Common myeloid progenitor, CD34-positive (primary cell): ENCODE measurements around the gene SLC9B2. TPM values are rescaled to one million over a fixed set of nuclear protein-coding genes. Genes with fewer than 3 reads are reported as not detected.
A peak's percentile ranks its signal among the peaks of the same experiment; 100 is the strongest.

Experiments
- CTCF ChIA-PET: fragments of 350-600 bp; sonication (Branson Sonifier 250); formaldehyde crosslinking; loops from one replicate; lab custom pipeline; 2021; ENCODE audit warnings: antibody characterized with exemption; lab: Charles Lee
- POLR2A ChIA-PET: fragments of 350-600 bp; sonication (Branson Sonifier 250); formaldehyde crosslinking; loops from one replicate; lab custom pipeline; 2021; ENCODE audit warnings: antibody characterized with exemption; lab: Charles Lee
- DNase-seq, 3 donors: peaks; one replicate each; pipeline versions ENCODE4 v3.0.0 to v3.0.0-alpha.2; 2013
- H3K27ac ChIP-seq, 2 experiments: 1 replicate in 1 of 2; 2 replicates in 1 of 2; pipeline ENCODE4 v1.7.0; 2013; ENCODE audit warnings: inconsistent platforms in 2 of 2, low read length in 2 of 2, mild to moderate bottlenecking in 2 of 2, low read depth in 1 of 2, moderate library complexity in 1 of 2; ENCODE audit not compliant: severe bottlenecking in 2 of 2, insufficient read depth in 1 of 2, poor library complexity in 1 of 2
- H3K27me3 ChIP-seq, 5 experiments: replicated peaks in 2 of 5; 1 replicate in 3 of 5; 2 replicates in 2 of 5; pipeline versions ENCODE4 v1.6.1 to v1.7.0; 2013; ENCODE audit warnings: low read length in 4 of 5, mild to moderate bottlenecking in 2 of 5, moderate library complexity in 2 of 5, inconsistent platforms in 1 of 5; ENCODE audit not compliant: insufficient read depth in 5 of 5, control insufficient read depth in 4 of 5
- H3K36me3 ChIP-seq, 4 experiments: 1 replicate in 2 of 4; 2 replicates in 2 of 4; pipeline versions ENCODE4 v1.6.1 to v1.7.0; 2013; ENCODE audit warnings: low read length in 3 of 4, control low read depth in 1 of 4, mild to moderate bottlenecking in 1 of 4; ENCODE audit not compliant: control insufficient read depth in 4 of 4, insufficient read depth in 4 of 4
- H3K4me1 ChIP-seq, 4 experiments: 1 replicate in 3 of 4; 2 replicates in 1 of 4; pipeline versions ENCODE4 v1.6.1 to v1.7.1; 2013; ENCODE audit warnings: low read length in 3 of 4, mild to moderate bottlenecking in 3 of 4, control low read depth in 1 of 4, inconsistent platforms in 1 of 4, moderate library complexity in 1 of 4; ENCODE audit not compliant: control insufficient read depth in 4 of 4, insufficient read depth in 4 of 4; ENCODE audit errors: control extremely low read depth in 1 of 4
- H3K4me3 ChIP-seq, 7 experiments: 1 replicate in 4 of 7; 2 replicates in 3 of 7; pipeline versions ENCODE4 v1.5.1 to v1.7.0; 2013; ENCODE audit warnings: mild to moderate bottlenecking in 7 of 7, low read length in 6 of 7, moderate library complexity in 6 of 7, inconsistent platforms in 2 of 7, low read depth in 2 of 7, control low read depth in 1 of 7; ENCODE audit not compliant: insufficient read depth in 4 of 7, control insufficient read depth in 1 of 7; ENCODE audit errors: extremely low read depth in 1 of 7
- H3K9me3 ChIP-seq, 5 experiments: 1 replicate in 4 of 5; 2 replicates in 1 of 5; pipeline versions ENCODE4 v1.6.1 to v1.7.1; 2013; ENCODE audit warnings: low read length in 4 of 5, mild to moderate bottlenecking in 2 of 5, inconsistent platforms in 1 of 5, low read depth in 1 of 5, moderate library complexity in 1 of 5; ENCODE audit not compliant: control insufficient read depth in 4 of 5, insufficient read depth in 2 of 5; ENCODE audit errors: control extremely low read depth in 1 of 5
- WGBS: methylation state at CpG from one replicate; pipeline ENCODE4 v1.1.5; 2013; ENCODE audit not compliant: insufficient coverage; 5-methylcytosine and 5-hydroxymethylcytosine counted together
- polyA plus RNA-seq: library from polyadenylated mRNA; unstranded; fragments of 120-200 nt; gene quantifications from one replicate; pipeline ENCODE4 v1.2.1, GENCODE V29; 2013

Gene SLC9B2, protein sequence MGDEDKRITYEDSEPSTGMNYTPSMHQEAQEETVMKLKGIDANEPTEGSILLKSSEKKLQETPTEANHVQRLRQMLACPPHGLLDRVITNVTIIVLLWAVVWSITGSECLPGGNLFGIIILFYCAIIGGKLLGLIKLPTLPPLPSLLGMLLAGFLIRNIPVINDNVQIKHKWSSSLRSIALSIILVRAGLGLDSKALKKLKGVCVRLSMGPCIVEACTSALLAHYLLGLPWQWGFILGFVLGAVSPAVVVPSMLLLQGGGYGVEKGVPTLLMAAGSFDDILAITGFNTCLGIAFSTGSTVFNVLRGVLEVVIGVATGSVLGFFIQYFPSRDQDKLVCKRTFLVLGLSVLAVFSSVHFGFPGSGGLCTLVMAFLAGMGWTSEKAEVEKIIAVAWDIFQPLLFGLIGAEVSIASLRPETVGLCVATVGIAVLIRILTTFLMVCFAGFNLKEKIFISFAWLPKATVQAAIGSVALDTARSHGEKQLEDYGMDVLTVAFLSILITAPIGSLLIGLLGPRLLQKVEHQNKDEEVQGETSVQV
- polyA plus RNA-seq: 37.7 TPM

DNA sequence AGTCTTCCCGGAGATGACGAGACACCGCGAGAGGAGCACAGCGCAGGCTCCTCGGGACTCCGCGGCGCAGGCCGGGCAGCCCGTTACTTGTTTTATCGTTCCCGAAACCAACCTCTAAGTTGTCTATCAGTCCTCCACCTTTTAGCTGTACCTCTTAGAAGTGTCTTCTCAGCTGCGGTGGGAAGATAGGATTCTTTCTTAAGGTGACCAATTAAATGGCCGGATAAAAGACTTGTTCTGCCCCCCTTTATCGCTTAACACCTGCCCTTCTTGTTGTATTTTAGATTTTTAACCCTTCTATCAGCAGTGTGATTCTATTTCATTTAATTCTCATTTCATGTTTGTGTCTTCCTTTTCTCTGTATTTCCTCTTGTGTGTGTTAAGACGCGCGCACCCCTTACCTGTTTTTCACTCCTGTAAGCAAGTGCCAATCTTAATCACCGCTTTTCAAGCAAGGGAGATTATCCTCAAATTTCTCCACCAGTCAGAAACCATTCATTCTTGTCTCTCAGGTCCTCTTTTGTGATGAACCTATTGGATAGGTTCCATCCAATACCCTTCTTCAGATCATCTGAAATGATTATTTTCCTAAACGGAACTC is at the start of gene SLC9B2:
TSS of gene SLC9B2 (minus strand) at position 15 of the 601 bp plus-strand sequence. CDS start 9,211 bp downstream, outside the sequence.
- no peaks in the 10 kb centered on the region for H3K27me3 ChIP-seq
- peak within 1 kb of the TSS; percentile 44 to 84 (median 79) for H3K4me3 ChIP-seq
- peaks cover 0 to 11% (median 2%) of the 10 kb centered on the region in 4 experiments for H3K36me3 ChIP-seq
- peaks cover 0 to 38% (median 22%) of the 10 kb centered on the region in 4 experiments for H3K4me1 ChIP-seq
- POLR2A ChIA-PET: interaction anchor here (1.6 kb wide), 1 partner anchor 30 kb away, joined by 4 read pairs; no protein-coding TSS in a partner anchor
- no peaks in the 10 kb centered on the region for H3K9me3 ChIP-seq
- CTCF ChIA-PET: interaction anchor here (0.6 to 2.7 kb wide), 7 partner anchors 12 to 1967 kb away, joined by 3 to 11 read pairs (median 3); no protein-coding TSS in a partner anchor
- 13% methylated on average over 18 of the region's 21 CpGs for WGBS
- DNase-seq: peak in 2 of 3 donors; percentile 46 to 69
- peak within 1 kb of the TSS; percentile 73 to 94 for H3K27ac ChIP-seq

DNA sequence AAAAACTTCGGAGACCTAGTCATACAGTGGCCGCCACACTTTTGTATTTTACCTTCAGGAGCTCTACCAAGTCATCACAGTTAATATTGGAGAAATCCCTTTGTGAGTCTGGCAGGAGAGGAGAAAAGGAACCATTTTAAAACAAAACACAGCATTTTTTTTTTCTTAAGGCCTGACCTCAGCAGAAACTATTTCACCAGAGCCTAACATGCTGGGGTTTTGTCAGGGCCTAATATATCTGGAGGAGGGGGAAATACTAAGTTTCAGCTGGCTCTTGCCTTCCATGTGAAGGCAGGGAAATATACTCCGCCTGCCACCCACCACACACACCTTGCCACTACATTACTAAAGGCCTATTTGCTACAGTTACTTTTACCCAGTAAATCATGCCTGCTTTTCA is 49.6 kb upstream of the SLC9B2 start:
- WGBS: 83% methylated on average over 1 of the region's 3 CpGs
- POLR2A ChIA-PET: no interaction called here

DNA sequence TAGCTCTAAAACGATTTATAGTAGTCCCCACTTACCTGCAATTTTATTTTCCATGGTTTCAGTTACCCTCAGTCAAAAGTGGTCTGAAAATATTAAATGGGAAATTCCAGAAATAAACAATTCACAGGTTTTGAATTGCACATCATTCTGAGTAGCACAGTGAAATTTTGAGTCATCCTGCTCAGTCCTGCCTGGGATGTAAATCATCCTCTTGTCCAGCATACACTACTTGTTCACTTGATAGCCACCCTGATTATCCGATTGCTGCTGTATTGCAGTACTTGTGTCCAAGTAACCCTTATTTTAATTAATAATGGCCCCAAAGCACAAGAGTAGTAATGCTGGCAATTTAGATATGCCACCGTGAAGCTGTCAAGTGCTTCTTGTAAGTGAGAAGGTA is 46.6 kb upstream of the SLC9B2 start:
- no CpG with 5 or more reads among the region's 3 CpGs for WGBS
- Histone ChIP-seq H3K4me1 (no peaks in the 10 kb centered on the region), H3K27me3 (no peaks in the 10 kb centered on the region), H3K36me3 (peaks cover 2 to 22% (median 16%) of the 10 kb centered on the region in 4 experiments), H3K9me3 (peaks cover 0 to 4% (median 0%) of the 10 kb centered on the region in 5 experiments), H3K27ac (no peak overlapping the region), H3K4me3 (no peak overlapping the region)
- POLR2A ChIA-PET: no interaction called here
- CTCF ChIA-PET: interaction anchor here (1.0 to 1.4 kb wide), 2 partner anchors 22 to 31 kb away, joined by 3 to 4 read pairs; no protein-coding TSS in a partner anchor
- DNase-seq: no peak

More for the DNA sequence above, 49.6 kb upstream of the SLC9B2 start:
- Histone ChIP-seq H3K36me3 (peaks cover 0 to 35% (median 15%) of the 10 kb centered on the region in 4 experiments), H3K4me1 (no peaks in the 10 kb centered on the region), H3K27me3 (no peaks in the 10 kb centered on the region), H3K9me3 (peaks cover 0 to 16% (median 0%) of the 10 kb centered on the region in 5 experiments), H3K4me3 (no peak overlapping the region), H3K27ac (no peak overlapping the region)
- no peak for DNase-seq
- CTCF ChIA-PET: no interaction called here

DNA sequence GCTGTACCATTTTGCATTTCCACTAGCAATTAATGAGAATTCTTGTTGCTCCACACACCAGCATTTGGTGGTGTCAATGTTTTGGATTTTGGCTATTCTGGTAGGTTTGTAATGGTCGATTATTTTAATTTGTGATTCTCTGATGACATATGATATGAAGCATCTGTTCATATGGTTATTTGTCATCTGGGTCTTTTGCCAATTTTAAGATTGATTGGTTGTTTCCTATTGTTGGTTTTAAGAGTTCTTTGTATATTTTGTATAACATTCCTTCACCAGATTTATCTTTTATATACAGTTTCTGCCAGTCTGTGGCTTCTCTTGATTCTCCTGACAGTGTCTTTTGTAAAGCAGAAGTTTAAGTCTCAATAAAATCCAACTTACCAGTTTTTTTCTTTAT is 41.6 kb upstream of the SLC9B2 start:
- H3K9me3 ChIP-seq: no peaks in the 10 kb centered on the region
- H3K36me3 ChIP-seq: peaks cover 2 to 13% (median 10%) of the 10 kb centered on the region in 4 experiments
- no peaks in the 10 kb centered on the region for H3K4me1 ChIP-seq
- WGBS: no CpG with 5 or more reads among the region's 1 CpG
- no peak for DNase-seq
- POLR2A ChIA-PET: no interaction called here
- no peaks in the 10 kb centered on the region for H3K27me3 ChIP-seq
- H3K4me3 ChIP-seq: no peak overlapping the region
- CTCF ChIA-PET: no interaction called here
- H3K27ac ChIP-seq: no peak overlapping the region

DNA sequence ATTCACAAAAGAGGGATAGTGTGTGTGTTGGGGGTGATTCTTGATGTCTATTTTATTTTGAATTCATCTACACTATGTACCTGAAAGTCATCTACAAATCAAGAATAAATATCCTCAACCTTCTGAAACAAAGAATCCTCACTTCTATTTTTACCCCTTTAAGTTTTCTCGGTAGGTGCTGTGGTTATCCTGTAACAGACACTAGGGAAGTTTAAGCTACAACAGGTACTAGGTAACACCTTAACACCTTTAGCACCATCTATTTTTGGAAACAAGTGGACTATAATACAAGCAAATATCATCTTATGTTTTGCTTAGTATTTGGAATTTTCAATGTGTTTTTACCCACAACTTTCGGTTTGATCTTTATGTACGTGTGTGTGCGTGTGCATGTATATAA is 35.0 kb upstream of the SLC9B2 start:
- H3K9me3 ChIP-seq: no peaks in the 10 kb centered on the region
- no peak overlapping the region for H3K27ac ChIP-seq
- DNase-seq: no peak
- no peaks in the 10 kb centered on the region for H3K4me1 ChIP-seq
- POLR2A ChIA-PET: no interaction called here
- CTCF ChIA-PET: interaction anchor here (1.3 to 2.3 kb wide), 2 partner anchors 10 to 18 kb away, joined by 4 to 10 read pairs; no protein-coding TSS in a partner anchor
- WGBS: no CpG with 5 or more reads among the region's 4 CpGs
- H3K27me3 ChIP-seq: no peaks in the 10 kb centered on the region
- no peak overlapping the region for H3K4me3 ChIP-seq
- peaks cover 8 to 39% (median 22%) of the 10 kb centered on the region in 4 experiments for H3K36me3 ChIP-seq

DNA sequence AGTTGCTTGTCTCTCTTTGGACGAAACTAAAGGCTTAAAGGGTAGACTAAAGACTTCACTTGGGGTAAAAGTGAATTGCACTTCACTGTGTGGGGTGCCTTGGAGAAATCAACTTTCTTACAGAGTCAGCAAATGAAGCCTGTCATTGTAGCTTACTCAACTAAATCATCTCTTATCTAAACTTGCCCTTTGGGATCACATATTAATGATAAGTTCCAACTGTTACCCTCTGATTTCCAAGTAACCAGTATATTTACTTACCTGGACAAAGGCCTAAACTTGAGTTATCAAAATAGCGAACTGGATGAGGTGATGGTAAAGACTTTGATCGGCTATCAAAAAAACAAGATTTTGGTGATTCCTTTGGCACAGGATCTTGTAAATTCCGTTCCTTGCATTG is 32.0 kb upstream of the SLC9B2 start:
- no peak overlapping the region for H3K27ac ChIP-seq
- DNase-seq: no peak
- WGBS: 95% methylated on average over 3 of the region's 4 CpGs
- H3K27me3 ChIP-seq: no peaks in the 10 kb centered on the region
- no peaks in the 10 kb centered on the region for H3K4me1 ChIP-seq
- no peak overlapping the region for H3K4me3 ChIP-seq
- H3K9me3 ChIP-seq: no peaks in the 10 kb centered on the region
- H3K36me3 ChIP-seq: peaks cover 8 to 45% (median 20%) of the 10 kb centered on the region in 4 experiments
- ChIA-PET CTCF (interaction anchor here (1.6 kb wide), 1 partner anchor 9 kb away, joined by 5 read pairs; the partner anchor contains the start of gene BDH2), POLR2A (no interaction called here)
